H9 (cell line): ENCODE measurements around the gene RERE. TPM values are rescaled to one million over a fixed set of nuclear protein-coding genes. Genes with fewer than 3 reads are reported as not detected.

Experiments
- DNase-seq: peaks from one replicate; pipeline ENCODE4 v3.0.0-alpha.2; 2017
- H2AFZ ChIP-seq: one replicate; pipeline ENCODE4 v1.6.1; 2013; ENCODE audit warnings: mild to moderate bottlenecking, low read length, control low read depth, moderate library complexity
- H2AK5ac ChIP-seq: 2 replicates; pipeline ENCODE4 v1.6.1; 2013; ENCODE audit warnings: low read length, control low read depth, mixed read lengths; ENCODE audit not compliant: insufficient read length
- H2BK120ac ChIP-seq: one replicate; pipeline ENCODE4 v1.6.1; 2013; ENCODE audit warnings: low read depth, mild to moderate bottlenecking, low read length, control low read depth, inconsistent platforms; ENCODE audit not compliant: poor library complexity, severe bottlenecking
- H2BK12ac ChIP-seq: 2 replicates; pipeline ENCODE4 v1.6.1; 2013; ENCODE audit warnings: low read length, control low read depth, mixed read lengths, low read depth; ENCODE audit not compliant: insufficient read length
- H2BK15ac ChIP-seq: 2 replicates; pipeline ENCODE4 v1.6.1; 2013; ENCODE audit warnings: low read depth, low read length, control low read depth
- H2BK20ac ChIP-seq: one replicate; pipeline ENCODE4 v1.6.1; 2013; ENCODE audit warnings: low read depth, mild to moderate bottlenecking, low read length, control low read depth, inconsistent platforms; ENCODE audit not compliant: poor library complexity, severe bottlenecking
- H2BK5ac ChIP-seq: 2 replicates; pipeline ENCODE4 v1.6.1; 2013; ENCODE audit warnings: low read length, control low read depth, mixed read lengths; ENCODE audit not compliant: insufficient read length
- H3K14ac ChIP-seq: 2 replicates; pipeline ENCODE4 v1.6.1; 2013; ENCODE audit warnings: low read length, control low read depth; ENCODE audit not compliant: insufficient read depth
- H3K18ac ChIP-seq: 2 replicates; pipeline ENCODE4 v1.6.1; 2013; ENCODE audit warnings: low read depth, mild to moderate bottlenecking, mixed read lengths, low read length, control low read depth; ENCODE audit not compliant: insufficient read length
- H3K23ac ChIP-seq: 2 replicates; pipeline ENCODE4 v1.6.1; 2013; ENCODE audit warnings: low read length, control low read depth, mixed read lengths, low read depth; ENCODE audit not compliant: insufficient read length
- H3K23me2 ChIP-seq: 2 replicates; pipeline ENCODE4 v1.6.1; 2013; ENCODE audit warnings: low read depth, mild to moderate bottlenecking, mixed read lengths, low read length, control low read depth; ENCODE audit not compliant: insufficient read length, poor library complexity, severe bottlenecking
- H3K27ac ChIP-seq: 2 replicates; pipeline ENCODE4 v1.5.1; 2013; ENCODE audit warnings: low read length, control low read depth, mixed read lengths, low read depth; ENCODE audit not compliant: insufficient read length
- H3K27me3 ChIP-seq: 2 replicates; pipeline ENCODE4 v1.6.1; 2013; ENCODE audit warnings: low read length, control low read depth, inconsistent platforms; ENCODE audit not compliant: insufficient read depth
- H3K4ac ChIP-seq: 2 replicates; pipeline ENCODE4 v1.6.1; 2013; ENCODE audit warnings: low read depth, mild to moderate bottlenecking, control low read depth, inconsistent platforms, low read length, moderate library complexity
- H3K4me1 ChIP-seq: 2 replicates; pipeline ENCODE4 v1.6.1; 2013; ENCODE audit warnings: low read length, control low read depth, inconsistent platforms; ENCODE audit not compliant: insufficient read depth
- H3K4me2 ChIP-seq: 2 replicates; pipeline ENCODE4 v1.6.1; 2013; ENCODE audit warnings: low read length, control low read depth, mixed read lengths; ENCODE audit not compliant: insufficient read length, insufficient read depth
- H3K56ac ChIP-seq: 2 replicates; pipeline ENCODE4 v1.6.1; 2013; ENCODE audit warnings: low read depth, mild to moderate bottlenecking, mixed read lengths, low read length, control low read depth; ENCODE audit not compliant: insufficient read length
- H3K79me1 ChIP-seq: 2 replicates; pipeline ENCODE4 v1.6.1; 2013; ENCODE audit warnings: low read depth, mild to moderate bottlenecking, moderate library complexity, low read length, control low read depth, inconsistent platforms; ENCODE audit not compliant: insufficient read depth, poor library complexity, severe bottlenecking
- H3K79me2 ChIP-seq: 2 replicates; pipeline ENCODE4 v1.6.1; 2013; ENCODE audit warnings: low read length, control low read depth, inconsistent platforms; ENCODE audit not compliant: insufficient read depth
- H3K9ac ChIP-seq: 2 replicates; pipeline ENCODE4 v1.6.1; 2013; ENCODE audit warnings: low read length, control low read depth, mixed read lengths; ENCODE audit not compliant: insufficient read length; ENCODE audit errors: extremely low read depth
- H3K9me3 ChIP-seq: one replicate; pipeline ENCODE4 v1.6.1; 2013; ENCODE audit warnings: low read depth, low read length, inconsistent platforms; ENCODE audit not compliant: control insufficient read depth
- H3T11ph ChIP-seq: one replicate; pipeline ENCODE4 v1.6.1; 2013; ENCODE audit warnings: mild to moderate bottlenecking, low read length, control low read depth, inconsistent platforms
- H4K20me1 ChIP-seq: one replicate; pipeline ENCODE4 v1.6.1; 2013; ENCODE audit not compliant: control insufficient read depth, insufficient read length, insufficient read depth
- H4K5ac ChIP-seq: 2 replicates; pipeline ENCODE4 v1.6.1; 2013; ENCODE audit warnings: low read depth, mild to moderate bottlenecking, mixed read lengths, low read length, control low read depth; ENCODE audit not compliant: insufficient read length
- H4K8ac ChIP-seq: replicated peaks from 2 replicates; pipeline ENCODE4 v1.6.1; 2013; ENCODE audit warnings: low read length, control low read depth, mixed read lengths, low read depth; ENCODE audit not compliant: insufficient read length
- H4K91ac ChIP-seq: 2 replicates; pipeline ENCODE4 v1.6.1; 2013; ENCODE audit warnings: low read depth, mild to moderate bottlenecking, moderate library complexity, mixed read lengths, low read length, control low read depth; ENCODE audit not compliant: insufficient read length
- H3K27ac Mint-ChIP-seq, 3 experiments: 2 replicates in 2 of 3; 3 replicates in 1 of 3; pipeline ENCODE4 v1.8.0; 2020 to 2021; ENCODE audit warnings: mixed read lengths in 3 of 3, mild to moderate bottlenecking in 1 of 3, moderate library complexity in 1 of 3
- H3K27me3 Mint-ChIP-seq: 2 replicates; pipeline ENCODE4 v1.8.0; 2021; ENCODE audit warnings: low read depth, mild to moderate bottlenecking, moderate library complexity, mixed read lengths
- H3K36me3 Mint-ChIP-seq, 3 experiments: 2 replicates in 2 of 3; 3 replicates in 1 of 3; pipeline ENCODE4 v1.8.0; 2020 to 2021; ENCODE audit warnings: low read depth in 3 of 3, mixed read lengths in 3 of 3; ENCODE audit not compliant: insufficient read depth in 1 of 3
- H3K4me1 Mint-ChIP-seq, 2 experiments: 2 replicates each; pipeline ENCODE4 v1.8.0; 2020; ENCODE audit warnings: mixed read lengths in 2 of 2
- H3K4me3 Mint-ChIP-seq, 2 experiments: 2 replicates in 1 of 2; 3 replicates in 1 of 2; pipeline ENCODE4 v1.8.0; 2020 to 2021; ENCODE audit warnings: mild to moderate bottlenecking in 2 of 2, mixed read lengths in 2 of 2, moderate library complexity in 1 of 2
- H3K9me3 Mint-ChIP-seq, 2 experiments: 2 replicates in 1 of 2; 3 replicates in 1 of 2; pipeline ENCODE4 v1.8.0; 2020; ENCODE audit warnings: mild to moderate bottlenecking in 2 of 2, mixed read lengths in 2 of 2, moderate library complexity in 1 of 2
- WGBS: extraction: QIAGEN DNeasy Blood & Tissue Kit; methylation state at CpG from one replicate; pipeline ENCODE4 v1.1.7; 2013; ENCODE audit warnings: missing lambda C conversion rate, low lambda C conversion rate, mixed read lengths; ENCODE audit not compliant: insufficient read length; ENCODE audit errors: extremely low coverage; 5-methylcytosine and 5-hydroxymethylcytosine counted together
- total RNA-seq: library from RNA; stranded (reverse); gene quantifications from 2 replicates; pipeline ENCODE4 v1.2.1, GENCODE V29; 2021
- TF ChIP-seq, protein P1 (sequence below): fragments of 200-600 bp; sonication (generic); conservative IDR thresholded peaks from 3 replicates; pipeline ENCODE4 v1.8.0; 2021; ENCODE audit warnings: antibody characterized with exemption, mild to moderate bottlenecking

Gene RERE
- total RNA-seq, 1 experiment from 2014 or later = 103 TPM

DNA sequence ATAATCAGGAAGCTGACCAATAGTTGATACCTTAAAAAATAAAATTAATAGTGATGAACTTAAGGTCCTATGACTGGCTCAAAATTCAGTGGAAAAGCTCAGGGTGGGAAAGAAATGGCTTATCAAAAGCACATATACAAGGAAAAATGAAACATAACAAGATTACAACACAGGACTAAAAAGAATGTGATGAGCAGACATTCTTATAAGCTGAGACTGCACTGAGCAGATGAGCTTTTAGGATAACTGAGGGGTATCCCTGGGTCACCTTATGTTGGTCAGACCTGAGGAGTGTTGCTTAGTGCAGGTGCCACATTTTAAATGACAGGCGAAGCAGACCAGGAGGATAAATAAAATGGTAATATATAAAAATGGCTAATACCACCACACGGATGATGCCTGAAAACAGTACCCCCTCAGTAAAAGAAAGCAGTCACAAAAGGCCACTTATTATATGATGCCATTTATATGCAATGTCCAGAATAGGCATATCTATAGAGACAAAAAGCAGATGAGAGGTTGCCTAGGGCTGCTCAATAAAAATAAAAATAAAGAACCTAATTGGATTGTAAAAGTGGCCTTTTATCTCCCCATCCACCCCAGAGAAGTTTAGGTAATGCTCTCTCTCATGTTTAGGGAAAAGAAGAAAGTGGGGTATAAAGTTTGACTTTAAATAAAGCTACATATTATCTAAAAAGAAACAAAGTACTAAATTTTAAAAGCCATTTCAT, 335.6 kb downstream of the RERE start:
- Histone ChIP-seq H3T11ph (no peak overlapping the region), H3K4ac (no peak overlapping the region), H2BK15ac (no peak overlapping the region), H3K9ac (no peak overlapping the region), H2BK5ac (no peak overlapping the region), H2AFZ (no peak overlapping the region), H3K14ac (no peak overlapping the region), H3K18ac (no peak overlapping the region), H2AK5ac (no peak overlapping the region), H4K8ac (no peak overlapping the region), H3K27me3 (no peaks in the 10 kb centered on the region), H3K27ac (no peak overlapping the region), H4K91ac (no peak overlapping the region), H3K23ac (no peak overlapping the region), H4K20me1 (no peaks in the 10 kb centered on the region), H3K4me2 (no peak overlapping the region), H3K79me2 (no peaks in the 10 kb centered on the region), H3K79me1 (peaks cover 6% of the 10 kb centered on the region), H4K5ac (no peak overlapping the region), H3K9me3 (no peaks in the 10 kb centered on the region), H3K4me1 (no peaks in the 10 kb centered on the region; the same call in 1 of the 2 replicates), H2BK12ac (no peak overlapping the region), H3K23me2 (no peaks in the 10 kb centered on the region), H3K56ac (no peak overlapping the region), H2BK20ac (no peak overlapping the region), H2BK120ac (no peak overlapping the region)
- DNase-seq = no peak
- no CpG with 5 or more reads among the region's 2 CpGs for WGBS
- TF ChIP-seq, protein P1, sequence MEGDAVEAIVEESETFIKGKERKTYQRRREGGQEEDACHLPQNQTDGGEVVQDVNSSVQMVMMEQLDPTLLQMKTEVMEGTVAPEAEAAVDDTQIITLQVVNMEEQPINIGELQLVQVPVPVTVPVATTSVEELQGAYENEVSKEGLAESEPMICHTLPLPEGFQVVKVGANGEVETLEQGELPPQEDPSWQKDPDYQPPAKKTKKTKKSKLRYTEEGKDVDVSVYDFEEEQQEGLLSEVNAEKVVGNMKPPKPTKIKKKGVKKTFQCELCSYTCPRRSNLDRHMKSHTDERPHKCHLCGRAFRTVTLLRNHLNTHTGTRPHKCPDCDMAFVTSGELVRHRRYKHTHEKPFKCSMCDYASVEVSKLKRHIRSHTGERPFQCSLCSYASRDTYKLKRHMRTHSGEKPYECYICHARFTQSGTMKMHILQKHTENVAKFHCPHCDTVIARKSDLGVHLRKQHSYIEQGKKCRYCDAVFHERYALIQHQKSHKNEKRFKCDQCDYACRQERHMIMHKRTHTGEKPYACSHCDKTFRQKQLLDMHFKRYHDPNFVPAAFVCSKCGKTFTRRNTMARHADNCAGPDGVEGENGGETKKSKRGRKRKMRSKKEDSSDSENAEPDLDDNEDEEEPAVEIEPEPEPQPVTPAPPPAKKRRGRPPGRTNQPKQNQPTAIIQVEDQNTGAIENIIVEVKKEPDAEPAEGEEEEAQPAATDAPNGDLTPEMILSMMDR = no peak
- no peaks in the 10 kb centered on the region for H3K27me3 Mint-ChIP-seq
- peaks cover 34 to 40% of the 10 kb centered on the region in 2 experiments for H3K4me1 Mint-ChIP-seq
- 0 out of 7 replicates have a peak overlapping the region, but pooled peaks of 1 of the 3 experiments have one; percentile 2 for H3K27ac Mint-ChIP-seq
- H3K36me3 Mint-ChIP-seq = peaks cover 6 to 13% (median 9%) of the 10 kb centered on the region in 3 experiments; a peak in 6 of 7 replicates
- H3K9me3 Mint-ChIP-seq = no peaks in the 10 kb centered on the region
- no peak overlapping the region for H3K4me3 Mint-ChIP-seq
